ENCODE results near the gene PTPRN. TPM values are rescaled to one million over a fixed set of nuclear protein-coding genes. Genes with fewer than 3 reads are reported as not detected.

Gene PTPRN
- total and polyA plus RNA-seq, 2 donors (not counting 3 experiments of a cell fraction or from before 2014, with no cell fraction given) = not detected

DNA sequence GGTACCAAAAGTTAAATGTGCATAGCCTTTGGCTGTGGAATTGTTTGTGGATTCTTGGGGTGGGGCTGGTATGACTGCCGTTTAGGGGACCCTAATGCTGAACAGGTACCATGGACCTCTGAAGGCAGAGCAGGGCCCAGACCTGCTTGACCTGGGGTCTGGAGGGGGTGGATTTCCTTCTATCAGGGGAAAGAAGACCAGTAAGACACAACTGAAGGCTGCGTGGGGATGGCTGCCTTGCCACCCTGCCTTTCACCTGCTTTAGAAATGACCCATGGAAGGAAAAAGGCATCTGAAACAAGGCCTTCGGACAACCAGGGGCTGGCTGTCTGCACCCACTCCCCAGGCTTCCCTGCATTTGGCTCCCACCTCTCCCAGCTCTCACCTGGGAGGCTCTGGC is 41.0 kb upstream of the PTPRN start:
- no TSS peak for BruUV-seq (replicated peaks)
- no peaks in the 10 kb centered on the region for H3K36me3 ChIP-seq (ENCODE audit: control insufficient read depth in 2 of 2, extremely low read depth in 1 of 2, insufficient read depth in 2 of 2, low read length in 2 of 2)
- DNase-seq (ENCODE audit: low read depth, low spot score) = no peak
- H3K4me1 ChIP-seq (ENCODE audit: control insufficient read depth, extremely low read depth, insufficient read depth, low read length) = no peaks in the 10 kb centered on the region
- peaks cover 0 to 4% of the 10 kb centered on the region in 2 experiments for H3K27me3 ChIP-seq (ENCODE audit: control insufficient read depth in 2 of 2, insufficient read depth in 2 of 2, low read length in 2 of 2)
- H3K79me2 ChIP-seq (ENCODE audit: control insufficient read depth, insufficient read depth, low read length) = no peaks in the 10 kb centered on the region
- ChIA-PET CTCF (interaction anchor here (1.3 to 1.4 kb wide), 2 partner anchors 179 to 370 kb away, joined by 4 read pairs; no protein-coding TSS in a partner anchor), POLR2A (no interaction called here)
- no peak overlapping the region for H2AFZ ChIP-seq (ENCODE audit: low read depth, low read length)
- H4K20me1 ChIP-seq (replicated peaks; ENCODE audit: control insufficient read depth, extremely low read depth, insufficient read depth, low read length) = no peaks in the 10 kb centered on the region
- no peak overlapping the region for H3K4me2 ChIP-seq (ENCODE audit: insufficient read depth, low read length)
- H3K4me3 ChIP-seq (replicated peaks in 1 of 3; ENCODE audit: insufficient read depth in 1 of 3, low read depth in 1 of 3, low read length in 3 of 3) = no peak overlapping the region
- TF ChIP-seq EZH2 (IDR thresholded peaks at IDR 0.05; ENCODE audit: borderline replicate concordance, low read depth, low read length, severe bottlenecking) = no peak
- TF ChIP-seq MYC (IDR thresholded peaks at IDR 0.05; ENCODE audit: low read depth, low read length) = no peak
- no peak for TF ChIP-seq GATA2 (IDR thresholded peaks at IDR 0.05; ENCODE audit: insufficient read depth, insufficient read length, low read depth, low read length)
- no peak for TF ChIP-seq FOS (IDR thresholded peaks at IDR 0.05; ENCODE audit: borderline replicate concordance, insufficient read depth, low read length)
- H3K9ac ChIP-seq (replicated peaks; ENCODE audit: extremely low read depth, insufficient read depth, low read length) = no peak overlapping the region
- H3K9me3 ChIP-seq (replicated peaks; ENCODE audit: control insufficient read depth, insufficient read depth, low read length) = no peaks in the 10 kb centered on the region
- FAIRE-seq = no peak
- intact Hi-C loops (cut with micrococcal nuclease) (no loop called here), dilution Hi-C loops (cut with MboI; ENCODE audit: extremely low pct_ligation_motif_present, low sequenced_read_pairs) (no loop called here)
- no peaks in the 10 kb centered on the region for H3K9me1 ChIP-seq (replicated peaks; ENCODE audit: control insufficient read depth, extremely low read depth, insufficient read depth, low read length)
- H3K27ac ChIP-seq (ENCODE audit: insufficient read depth, low read depth, low read length) = no peak overlapping the region

DNA sequence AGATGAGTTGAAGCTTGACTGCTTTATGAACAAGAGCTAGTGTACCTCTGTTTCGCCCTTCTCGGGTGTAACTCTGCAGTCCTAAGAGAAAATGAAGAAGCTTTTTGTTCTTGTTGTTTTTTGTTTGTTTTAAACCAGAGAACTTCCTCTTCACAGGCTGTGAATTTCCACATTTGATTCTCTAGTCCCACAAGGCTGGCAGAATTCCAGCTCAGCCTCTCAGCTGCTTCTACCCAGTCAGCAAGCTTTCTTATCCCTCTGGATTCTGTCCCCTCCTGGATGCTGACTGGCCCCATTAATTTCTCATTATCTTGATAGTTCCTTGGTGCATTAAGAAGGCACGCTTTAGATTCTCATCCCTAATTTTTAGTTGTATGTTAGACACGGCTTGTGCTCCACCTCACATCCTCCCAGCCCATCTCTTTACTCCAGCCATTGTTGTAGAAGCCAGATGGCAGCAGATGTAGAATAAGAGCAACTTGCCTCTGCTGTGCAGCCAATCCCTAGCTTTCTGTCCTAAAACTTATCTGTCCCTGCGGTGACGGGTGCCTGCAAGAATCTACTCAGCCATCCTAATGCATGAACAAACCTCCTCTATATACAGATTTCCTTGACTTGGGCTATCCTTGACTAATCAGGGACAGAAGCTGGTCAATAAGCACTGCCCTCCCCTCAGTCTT is 35.7 kb upstream of the PTPRN start:
- dilution Hi-C loops (cut with MboI; ENCODE audit: extremely low pct_ligation_motif_present, low sequenced_read_pairs) = no loop called here
- Histone ChIP-seq H3K79me2 (ENCODE audit: control insufficient read depth, insufficient read depth, low read length) (no peaks in the 10 kb centered on the region), H3K9me3 (replicated peaks; ENCODE audit: control insufficient read depth, insufficient read depth, low read length) (no peaks in the 10 kb centered on the region), H3K9me1 (replicated peaks; ENCODE audit: control insufficient read depth, extremely low read depth, insufficient read depth, low read length) (no peaks in the 10 kb centered on the region), H3K27ac (ENCODE audit: insufficient read depth, low read depth, low read length) (no peak overlapping the region), H3K4me2 (ENCODE audit: insufficient read depth, low read length) (no peak overlapping the region), H3K36me3 (ENCODE audit: control insufficient read depth in 2 of 2, extremely low read depth in 1 of 2, insufficient read depth in 2 of 2, low read length in 2 of 2) (no peaks in the 10 kb centered on the region), H3K27me3 (ENCODE audit: control insufficient read depth in 2 of 2, insufficient read depth in 2 of 2, low read length in 2 of 2) (peaks cover 0 to 5% of the 10 kb centered on the region in 2 experiments), H4K20me1 (replicated peaks; ENCODE audit: control insufficient read depth, extremely low read depth, insufficient read depth, low read length) (no peaks in the 10 kb centered on the region), H2AFZ (ENCODE audit: low read depth, low read length) (no peak overlapping the region), H3K9ac (replicated peaks; ENCODE audit: extremely low read depth, insufficient read depth, low read length) (no peak overlapping the region), H3K4me3 (replicated peaks in 1 of 3; ENCODE audit: insufficient read depth in 1 of 3, low read depth in 1 of 3, low read length in 3 of 3) (no peak overlapping the region), H3K4me1 (ENCODE audit: control insufficient read depth, extremely low read depth, insufficient read depth, low read length) (no peaks in the 10 kb centered on the region)
- TF ChIP-seq GATA2 (IDR thresholded peaks at IDR 0.05; ENCODE audit: insufficient read depth, insufficient read length, low read depth, low read length) (no peak), EZH2 (IDR thresholded peaks at IDR 0.05; ENCODE audit: borderline replicate concordance, low read depth, low read length, severe bottlenecking) (no peak), FOS (IDR thresholded peaks at IDR 0.05; ENCODE audit: borderline replicate concordance, insufficient read depth, low read length) (no peak), JUN (IDR thresholded peaks at IDR 0.05; ENCODE audit: borderline replicate concordance, insufficient read depth, insufficient read length, low read depth) (no peak), MYC (IDR thresholded peaks at IDR 0.05; ENCODE audit: low read depth, low read length) (no peak), POLR2A (IDR thresholded peaks at IDR 0.05; ENCODE audit: low read depth, low read length) (no peak)
- TF ChIP-seq, protein P1, sequence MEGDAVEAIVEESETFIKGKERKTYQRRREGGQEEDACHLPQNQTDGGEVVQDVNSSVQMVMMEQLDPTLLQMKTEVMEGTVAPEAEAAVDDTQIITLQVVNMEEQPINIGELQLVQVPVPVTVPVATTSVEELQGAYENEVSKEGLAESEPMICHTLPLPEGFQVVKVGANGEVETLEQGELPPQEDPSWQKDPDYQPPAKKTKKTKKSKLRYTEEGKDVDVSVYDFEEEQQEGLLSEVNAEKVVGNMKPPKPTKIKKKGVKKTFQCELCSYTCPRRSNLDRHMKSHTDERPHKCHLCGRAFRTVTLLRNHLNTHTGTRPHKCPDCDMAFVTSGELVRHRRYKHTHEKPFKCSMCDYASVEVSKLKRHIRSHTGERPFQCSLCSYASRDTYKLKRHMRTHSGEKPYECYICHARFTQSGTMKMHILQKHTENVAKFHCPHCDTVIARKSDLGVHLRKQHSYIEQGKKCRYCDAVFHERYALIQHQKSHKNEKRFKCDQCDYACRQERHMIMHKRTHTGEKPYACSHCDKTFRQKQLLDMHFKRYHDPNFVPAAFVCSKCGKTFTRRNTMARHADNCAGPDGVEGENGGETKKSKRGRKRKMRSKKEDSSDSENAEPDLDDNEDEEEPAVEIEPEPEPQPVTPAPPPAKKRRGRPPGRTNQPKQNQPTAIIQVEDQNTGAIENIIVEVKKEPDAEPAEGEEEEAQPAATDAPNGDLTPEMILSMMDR (IDR thresholded peaks at IDR 0.05; ENCODE audit: extremely low read depth in 1 of 2, insufficient read depth in 1 of 2, low read depth in 1 of 2, low read length in 2 of 2) = no peak
- CTCF ChIA-PET = interaction anchor here (1.0 kb wide), 1 partner anchor 50 kb away, joined by 3 read pairs; no protein-coding TSS in a partner anchor
- BruUV-seq (replicated peaks) = no TSS peak
- peak; percentile 47 for FAIRE-seq
- POLR2A ChIA-PET = no interaction called here
- peak; percentile 48 for DNase-seq (ENCODE audit: low read depth, low spot score)
- intact Hi-C loops (cut with micrococcal nuclease) = no loop called here

All from endothelial cell of umbilical vein (primary cell).